ENCODE results near the gene CDH23.

DNA sequence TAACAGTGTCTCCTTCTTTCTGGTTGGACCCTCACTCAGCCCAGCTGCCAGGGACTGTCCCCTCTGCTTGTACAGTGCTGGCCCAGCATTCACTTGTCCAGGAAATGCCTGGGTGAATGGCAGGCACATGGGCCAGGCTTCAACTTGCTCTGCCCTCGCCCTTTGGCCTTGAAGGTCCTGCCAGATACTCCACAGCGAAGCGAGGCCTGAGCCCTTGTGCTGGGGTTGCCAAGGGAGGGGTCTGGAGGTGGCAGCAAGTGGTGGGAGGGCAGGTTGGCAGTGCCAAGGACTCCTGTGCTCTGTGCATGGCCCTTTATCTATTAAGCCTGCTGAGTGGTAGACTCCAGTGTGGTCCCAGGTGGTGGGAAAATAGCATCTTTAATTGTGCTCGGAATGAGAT is 75.7 kb downstream of the CDH23 start:
- TF ChIP-seq TEAD4 (CRISPR knock-in tag; IDR thresholded peaks at IDR 0.05): no peak
- TF ChIP-seq, protein P1, sequence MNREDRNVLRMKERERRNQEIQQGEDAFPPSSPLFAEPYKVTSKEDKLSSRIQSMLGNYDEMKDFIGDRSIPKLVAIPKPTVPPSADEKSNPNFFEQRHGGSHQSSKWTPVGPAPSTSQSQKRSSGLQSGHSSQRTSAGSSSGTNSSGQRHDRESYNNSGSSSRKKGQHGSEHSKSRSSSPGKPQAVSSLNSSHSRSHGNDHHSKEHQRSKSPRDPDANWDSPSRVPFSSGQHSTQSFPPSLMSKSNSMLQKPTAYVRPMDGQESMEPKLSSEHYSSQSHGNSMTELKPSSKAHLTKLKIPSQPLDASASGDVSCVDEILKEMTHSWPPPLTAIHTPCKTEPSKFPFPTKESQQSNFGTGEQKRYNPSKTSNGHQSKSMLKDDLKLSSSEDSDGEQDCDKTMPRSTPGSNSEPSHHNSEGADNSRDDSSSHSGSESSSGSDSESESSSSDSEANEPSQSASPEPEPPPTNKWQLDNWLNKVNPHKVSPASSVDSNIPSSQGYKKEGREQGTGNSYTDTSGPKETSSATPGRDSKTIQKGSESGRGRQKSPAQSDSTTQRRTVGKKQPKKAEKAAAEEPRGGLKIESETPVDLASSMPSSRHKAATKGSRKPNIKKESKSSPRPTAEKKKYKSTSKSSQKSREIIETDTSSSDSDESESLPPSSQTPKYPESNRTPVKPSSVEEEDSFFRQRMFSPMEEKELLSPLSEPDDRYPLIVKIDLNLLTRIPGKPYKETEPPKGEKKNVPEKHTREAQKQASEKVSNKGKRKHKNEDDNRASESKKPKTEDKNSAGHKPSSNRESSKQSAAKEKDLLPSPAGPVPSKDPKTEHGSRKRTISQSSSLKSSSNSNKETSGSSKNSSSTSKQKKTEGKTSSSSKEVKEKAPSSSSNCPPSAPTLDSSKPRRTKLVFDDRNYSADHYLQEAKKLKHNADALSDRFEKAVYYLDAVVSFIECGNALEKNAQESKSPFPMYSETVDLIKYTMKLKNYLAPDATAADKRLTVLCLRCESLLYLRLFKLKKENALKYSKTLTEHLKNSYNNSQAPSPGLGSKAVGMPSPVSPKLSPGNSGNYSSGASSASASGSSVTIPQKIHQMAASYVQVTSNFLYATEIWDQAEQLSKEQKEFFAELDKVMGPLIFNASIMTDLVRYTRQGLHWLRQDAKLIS (CRISPR knock-in tag; IDR thresholded peaks at IDR 0.05; ENCODE audit: borderline replicate concordance): no peak
- TF ChIP-seq, protein P2, sequence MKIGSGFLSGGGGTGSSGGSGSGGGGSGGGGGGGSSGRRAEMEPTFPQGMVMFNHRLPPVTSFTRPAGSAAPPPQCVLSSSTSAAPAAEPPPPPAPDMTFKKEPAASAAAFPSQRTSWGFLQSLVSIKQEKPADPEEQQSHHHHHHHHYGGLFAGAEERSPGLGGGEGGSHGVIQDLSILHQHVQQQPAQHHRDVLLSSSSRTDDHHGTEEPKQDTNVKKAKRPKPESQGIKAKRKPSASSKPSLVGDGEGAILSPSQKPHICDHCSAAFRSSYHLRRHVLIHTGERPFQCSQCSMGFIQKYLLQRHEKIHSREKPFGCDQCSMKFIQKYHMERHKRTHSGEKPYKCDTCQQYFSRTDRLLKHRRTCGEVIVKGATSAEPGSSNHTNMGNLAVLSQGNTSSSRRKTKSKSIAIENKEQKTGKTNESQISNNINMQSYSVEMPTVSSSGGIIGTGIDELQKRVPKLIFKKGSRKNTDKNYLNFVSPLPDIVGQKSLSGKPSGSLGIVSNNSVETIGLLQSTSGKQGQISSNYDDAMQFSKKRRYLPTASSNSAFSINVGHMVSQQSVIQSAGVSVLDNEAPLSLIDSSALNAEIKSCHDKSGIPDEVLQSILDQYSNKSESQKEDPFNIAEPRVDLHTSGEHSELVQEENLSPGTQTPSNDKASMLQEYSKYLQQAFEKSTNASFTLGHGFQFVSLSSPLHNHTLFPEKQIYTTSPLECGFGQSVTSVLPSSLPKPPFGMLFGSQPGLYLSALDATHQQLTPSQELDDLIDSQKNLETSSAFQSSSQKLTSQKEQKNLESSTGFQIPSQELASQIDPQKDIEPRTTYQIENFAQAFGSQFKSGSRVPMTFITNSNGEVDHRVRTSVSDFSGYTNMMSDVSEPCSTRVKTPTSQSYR (CRISPR knock-in tag; IDR thresholded peaks at IDR 0.05): no peak
- TF ChIP-seq, protein P3, sequence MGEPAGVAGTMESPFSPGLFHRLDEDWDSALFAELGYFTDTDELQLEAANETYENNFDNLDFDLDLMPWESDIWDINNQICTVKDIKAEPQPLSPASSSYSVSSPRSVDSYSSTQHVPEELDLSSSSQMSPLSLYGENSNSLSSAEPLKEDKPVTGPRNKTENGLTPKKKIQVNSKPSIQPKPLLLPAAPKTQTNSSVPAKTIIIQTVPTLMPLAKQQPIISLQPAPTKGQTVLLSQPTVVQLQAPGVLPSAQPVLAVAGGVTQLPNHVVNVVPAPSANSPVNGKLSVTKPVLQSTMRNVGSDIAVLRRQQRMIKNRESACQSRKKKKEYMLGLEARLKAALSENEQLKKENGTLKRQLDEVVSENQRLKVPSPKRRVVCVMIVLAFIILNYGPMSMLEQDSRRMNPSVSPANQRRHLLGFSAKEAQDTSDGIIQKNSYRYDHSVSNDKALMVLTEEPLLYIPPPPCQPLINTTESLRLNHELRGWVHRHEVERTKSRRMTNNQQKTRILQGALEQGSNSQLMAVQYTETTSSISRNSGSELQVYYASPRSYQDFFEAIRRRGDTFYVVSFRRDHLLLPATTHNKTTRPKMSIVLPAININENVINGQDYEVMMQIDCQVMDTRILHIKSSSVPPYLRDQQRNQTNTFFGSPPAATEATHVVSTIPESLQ (CRISPR knock-in tag; IDR thresholded peaks at IDR 0.05): no peak
- no peak for TF ChIP-seq TCF7 (CRISPR knock-in tag; IDR thresholded peaks at IDR 0.05; ENCODE audit: low read depth)
- TF ChIP-seq, protein P4, sequence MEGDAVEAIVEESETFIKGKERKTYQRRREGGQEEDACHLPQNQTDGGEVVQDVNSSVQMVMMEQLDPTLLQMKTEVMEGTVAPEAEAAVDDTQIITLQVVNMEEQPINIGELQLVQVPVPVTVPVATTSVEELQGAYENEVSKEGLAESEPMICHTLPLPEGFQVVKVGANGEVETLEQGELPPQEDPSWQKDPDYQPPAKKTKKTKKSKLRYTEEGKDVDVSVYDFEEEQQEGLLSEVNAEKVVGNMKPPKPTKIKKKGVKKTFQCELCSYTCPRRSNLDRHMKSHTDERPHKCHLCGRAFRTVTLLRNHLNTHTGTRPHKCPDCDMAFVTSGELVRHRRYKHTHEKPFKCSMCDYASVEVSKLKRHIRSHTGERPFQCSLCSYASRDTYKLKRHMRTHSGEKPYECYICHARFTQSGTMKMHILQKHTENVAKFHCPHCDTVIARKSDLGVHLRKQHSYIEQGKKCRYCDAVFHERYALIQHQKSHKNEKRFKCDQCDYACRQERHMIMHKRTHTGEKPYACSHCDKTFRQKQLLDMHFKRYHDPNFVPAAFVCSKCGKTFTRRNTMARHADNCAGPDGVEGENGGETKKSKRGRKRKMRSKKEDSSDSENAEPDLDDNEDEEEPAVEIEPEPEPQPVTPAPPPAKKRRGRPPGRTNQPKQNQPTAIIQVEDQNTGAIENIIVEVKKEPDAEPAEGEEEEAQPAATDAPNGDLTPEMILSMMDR (IDR thresholded peaks at IDR 0.05): no peak
- TF ChIP-seq, protein P5, sequence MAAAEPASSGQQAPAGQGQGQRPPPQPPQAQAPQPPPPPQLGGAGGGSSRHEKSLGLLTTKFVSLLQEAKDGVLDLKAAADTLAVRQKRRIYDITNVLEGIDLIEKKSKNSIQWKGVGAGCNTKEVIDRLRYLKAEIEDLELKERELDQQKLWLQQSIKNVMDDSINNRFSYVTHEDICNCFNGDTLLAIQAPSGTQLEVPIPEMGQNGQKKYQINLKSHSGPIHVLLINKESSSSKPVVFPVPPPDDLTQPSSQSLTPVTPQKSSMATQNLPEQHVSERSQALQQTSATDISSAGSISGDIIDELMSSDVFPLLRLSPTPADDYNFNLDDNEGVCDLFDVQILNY (CRISPR knock-in tag; IDR thresholded peaks at IDR 0.05): no peak
- TF ChIP-seq IRF2 (CRISPR knock-in tag; IDR thresholded peaks at IDR 0.05; ENCODE audit: borderline replicate concordance, low read depth): no peak
- TF ChIP-seq, protein P6, sequence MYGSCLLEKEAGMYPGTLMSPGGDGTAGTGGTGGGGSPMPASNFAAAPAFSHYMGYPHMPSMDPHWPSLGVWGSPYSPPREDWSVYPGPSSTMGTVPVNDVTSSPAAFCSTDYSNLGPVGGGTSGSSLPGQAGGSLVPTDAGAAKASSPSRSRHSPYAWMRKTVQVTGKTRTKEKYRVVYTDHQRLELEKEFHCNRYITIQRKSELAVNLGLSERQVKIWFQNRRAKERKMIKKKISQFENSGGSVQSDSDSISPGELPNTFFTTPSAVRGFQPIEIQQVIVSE (CRISPR knock-in tag; IDR thresholded peaks at IDR 0.05; ENCODE audit: borderline replicate concordance): no peak
- no peak for TF ChIP-seq MXD4 (CRISPR knock-in tag; IDR thresholded peaks at IDR 0.05; ENCODE audit: borderline replicate concordance)
- TF ChIP-seq, protein P7, sequence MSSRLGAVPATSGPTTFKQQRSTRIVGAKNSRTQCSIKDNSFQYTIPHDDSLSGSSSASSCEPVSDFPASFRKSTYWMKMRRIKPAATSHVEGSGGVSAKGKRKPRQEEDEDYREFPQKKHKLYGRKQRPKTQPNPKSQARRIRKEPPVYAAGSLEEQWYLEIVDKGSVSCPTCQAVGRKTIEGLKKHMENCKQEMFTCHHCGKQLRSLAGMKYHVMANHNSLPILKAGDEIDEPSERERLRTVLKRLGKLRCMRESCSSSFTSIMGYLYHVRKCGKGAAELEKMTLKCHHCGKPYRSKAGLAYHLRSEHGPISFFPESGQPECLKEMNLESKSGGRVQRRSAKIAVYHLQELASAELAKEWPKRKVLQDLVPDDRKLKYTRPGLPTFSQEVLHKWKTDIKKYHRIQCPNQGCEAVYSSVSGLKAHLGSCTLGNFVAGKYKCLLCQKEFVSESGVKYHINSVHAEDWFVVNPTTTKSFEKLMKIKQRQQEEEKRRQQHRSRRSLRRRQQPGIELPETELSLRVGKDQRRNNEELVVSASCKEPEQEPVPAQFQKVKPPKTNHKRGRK (CRISPR knock-in tag; IDR thresholded peaks at IDR 0.05; ENCODE audit: borderline replicate concordance): no peak

All from WTC11 (cell line).